WI38 (cell line): ENCODE data around the gene DLGAP5.

Source experiments
- H3K4me3 ChIP-seq: 2 replicates; pipeline ENCODE4 v1.5.1; 2011; ENCODE audit warnings: low read depth, mild to moderate bottlenecking, control low read depth, low read length
- CTCF ChIP-seq: IDR thresholded peaks from 2 replicates; pipeline ENCODE4 v1.5.1; 2012; ENCODE audit warnings: low read depth, mild to moderate bottlenecking, control low read depth, low read length

The DLGAP5 gene

GRCh38 chr14:55223364-55223763 is 32.0 kb upstream of the DLGAP5 start:
- no peak overlapping the region for H3K4me3 ChIP-seq
- no peak for TF ChIP-seq CTCF

- TF ChIP-seq CTCF: no peak
These were observed 30.6 kb upstream of the DLGAP5 start for GRCh38 chr14:55221968-55222367.

GRCh38 chr14:55221186-55221585 is 29.8 kb upstream of the DLGAP5 start:
- no peak for TF ChIP-seq CTCF
- H3K4me3 ChIP-seq: no peak overlapping the region

More at GRCh38 chr14:55221968-55222367, 30.6 kb upstream of the DLGAP5 start:
- H3K4me3 ChIP-seq: no peak overlapping the region

GRCh38 chr14:55220230-55220629 is 28.8 kb upstream of the DLGAP5 start:
- TF ChIP-seq CTCF: no peak
- no peak overlapping the region for H3K4me3 ChIP-seq

- H3K4me3 ChIP-seq: no peak overlapping the region
- TF ChIP-seq CTCF: no peak
These were observed 21.2 kb upstream of the DLGAP5 start for GRCh38 chr14:55212634-55213033.

- TF ChIP-seq CTCF: no peak
- no peak overlapping the region for H3K4me3 ChIP-seq
These were observed 16.4 kb upstream of the DLGAP5 start for GRCh38 chr14:55207832-55208231.

- TF ChIP-seq CTCF: no peak
- H3K4me3 ChIP-seq: no peak overlapping the region
These were observed 14.8 kb upstream of the DLGAP5 start for GRCh38 chr14:55206175-55206693.
